K562 (cell line): ENCODE data around the gene RPS19. TPM values are rescaled to one million over a fixed set of nuclear protein-coding genes. Genes with fewer than 3 reads are reported as not detected.

Experiments used
- ADNP ChIP-seq: fragments of 200-800 bp; sonication (Bioruptor generic); IDR thresholded peaks from 2 replicates; pipeline ENCODE4 v1.6.1; 2016; ENCODE audit warnings: missing genetic modification characterization, missing compliant biosample characterization
- CBX1 ChIP-seq: sonication (generic); IDR thresholded peaks from 2 replicates; pipeline ENCODE4 v1.6.1; 2016; ENCODE audit warnings: antibody characterized with exemption, low read depth, mild to moderate bottlenecking
- COPS2 ChIP-seq: fragments of 450-650 bp; conservative IDR thresholded peaks from 2 replicates; pipeline ENCODE4 v1.6.1; 2016; ENCODE audit warnings: mild to moderate bottlenecking, moderate library complexity
- ETV6 ChIP-seq, 3 experiments: fragments of 150-350 bp in 1 of 3; sonication (generic) in 1 of 3; formaldehyde crosslinking in 1 of 3; IDR thresholded peaks; 2 replicates each; pipeline versions ENCODE4 v1.6.1 to v1.8.0; 2014 to 2022; ENCODE audit warnings: borderline replicate concordance in 2 of 3, low read depth in 2 of 3, antibody characterized with exemption in 1 of 3, low read length in 1 of 3, mild to moderate bottlenecking in 1 of 3, missing genetic modification reagents in 1 of 3
- HMG20B ChIP-seq: fragments of 250-450 bp; sonication (Bioruptor Pico); IDR thresholded peaks from 2 replicates; pipeline ENCODE4 v1.5.0; 2021; ENCODE audit warnings: mild to moderate bottlenecking
- MAFF ChIP-seq: IDR thresholded peaks from 2 replicates; pipeline ENCODE4 v1.6.1; 2012; ENCODE audit warnings: low read length, improper control_type of control experiment
- PCBP1 ChIP-seq: fragments of 200-400 bp; formaldehyde crosslinking; IDR thresholded peaks from 2 replicates; pipeline ENCODE4 v1.6.1; 2018; ENCODE audit warnings: mild to moderate bottlenecking, low read depth, low read length; ENCODE audit not compliant: poor library complexity, severe bottlenecking
- PML ChIP-seq: IDR thresholded peaks from 2 replicates; pipeline ENCODE4 v1.6.1; 2012; ENCODE audit warnings: low read length, inconsistent platforms
- TGIF2 ChIP-seq: sonication (generic); formaldehyde crosslinking; IDR thresholded peaks from 2 replicates; pipeline ENCODE4 v1.8.1; 2022; ENCODE audit warnings: mild to moderate bottlenecking, missing genetic modification reagents, moderate library complexity
- ZNF347 ChIP-seq: fragments of 450-650 bp; formaldehyde crosslinking; IDR thresholded peaks from 2 replicates; pipeline ENCODE4 v1.4.0; 2020; ENCODE audit warnings: low read depth, mild to moderate bottlenecking, moderate library complexity
- ZNF76 ChIP-seq: fragments of 250-450 bp; sonication (Bioruptor Pico); IDR thresholded peaks from 2 replicates; pipeline ENCODE4 v1.4.0; 2020; ENCODE audit warnings: mild to moderate bottlenecking, moderate library complexity, borderline replicate concordance
- polyA plus RNA-seq, 8 experiments: library from polyadenylated mRNA; depleted of rRNA in 4 of 8; stranded (reverse) in 5 of 8; unstranded in 3 of 8; fragments of >200 nt; fragmentation: Nextera tagmentation in 2 of 8; fragmentation: Illumina TruSeq in 1 of 8; extraction: Ambion mirVana in 2 of 8; extraction: Trizol in 1 of 8; gene quantifications; 2 replicates each; pipeline versions ENCODE4 v1.2.1 to v1.2.3, GENCODE V29; 2011 to 2014; ENCODE audit warnings: inconsistent platforms in 1 of 8, missing spikeins in 1 of 8
- total RNA-seq, 7 experiments: library from RNA; depleted of rRNA in 6 of 7; stranded (reverse); fragments of >200 nt in 6 of 7; fragmentation: Illumina TruSeq in 2 of 7; extraction: Trizol in 2 of 7; gene quantifications; 2 replicates each; pipeline versions ENCODE4 v1.2.1 to v1.2.3, GENCODE V29; 2011 to 2021; ENCODE audit warnings: low replicate concordance in 1 of 7
- TF ChIP-seq, protein P1 (sequence below): fragments of 450-650 bp; formaldehyde crosslinking; IDR thresholded peaks from 2 replicates; pipeline ENCODE4 v1.4.0; 2020; ENCODE audit warnings: mild to moderate bottlenecking, moderate library complexity
- TF ChIP-seq, protein P2 (sequence below): fragments of 200-800 bp; sonication (Bioruptor generic); IDR thresholded peaks from 2 replicates; pipeline ENCODE4 v1.6.1; 2017; ENCODE audit warnings: missing genetic modification characterization, missing compliant biosample characterization
- TF ChIP-seq, protein P3 (sequence below), 2 experiments: IDR thresholded peaks; 2 replicates each; pipeline ENCODE4 v1.6.1; 2012; ENCODE audit warnings: improper control_type of control experiment in 2 of 2, low read depth in 2 of 2, low read length in 2 of 2, borderline replicate concordance in 1 of 2
- TF ChIP-seq, protein P4 (sequence below), 2 experiments: IDR thresholded peaks in 1 of 2; conservative IDR thresholded peaks in 1 of 2; 2 replicates each; pipeline ENCODE4 v1.6.1; 2016; ENCODE audit warnings: low read depth in 2 of 2, mild to moderate bottlenecking in 1 of 2, missing compliant biosample characterization in 1 of 2, missing genetic modification characterization in 1 of 2, moderate library complexity in 1 of 2

RPS19 gene
- total and polyA plus RNA-seq, 9 of the 15 experiments (the other 6 are each of a cell fraction or from before 2014, with no cell fraction given) = 1,964 to 3,408 (median 2,747) TPM

DNA sequence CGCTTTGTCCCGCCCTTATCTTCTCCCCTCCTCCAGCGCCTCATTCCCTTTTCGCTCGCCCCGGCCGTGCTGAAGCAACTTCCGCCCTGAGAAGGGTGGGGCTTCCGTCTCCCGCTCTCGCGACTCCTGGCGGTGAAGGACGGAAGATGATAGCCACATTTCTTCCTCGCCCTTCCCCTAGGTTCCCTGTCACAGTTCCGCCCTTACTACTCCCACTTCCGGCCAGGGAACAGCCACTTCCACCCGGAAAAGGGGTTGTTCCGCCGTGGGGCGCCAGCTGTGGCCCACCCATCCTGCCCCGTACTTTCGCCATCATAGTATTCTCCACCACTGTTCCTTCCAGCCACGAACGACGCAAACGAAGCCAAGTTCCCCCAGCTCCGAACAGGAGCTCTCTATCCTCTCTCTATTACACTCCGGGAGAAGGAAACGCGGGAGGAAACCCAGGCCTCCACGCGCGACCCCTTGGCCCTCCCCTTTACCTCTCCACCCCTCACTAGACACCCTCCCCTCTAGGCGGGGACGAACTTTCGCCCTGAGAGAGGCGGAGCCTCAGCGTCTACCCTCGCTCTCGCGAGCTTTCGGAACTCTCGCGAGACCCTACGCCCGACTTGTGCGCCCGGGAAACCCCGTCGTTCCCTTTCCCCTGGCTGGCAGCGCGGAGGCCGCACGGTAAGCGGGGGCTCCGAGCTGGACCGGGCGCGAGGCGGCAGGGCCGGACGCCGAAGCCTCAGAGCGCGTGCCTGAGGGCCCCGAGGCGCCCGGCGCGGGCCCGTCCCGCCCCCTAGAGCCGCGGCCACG lies at the start of gene RPS19 (continued):
- TF ChIP-seq, protein P1, sequence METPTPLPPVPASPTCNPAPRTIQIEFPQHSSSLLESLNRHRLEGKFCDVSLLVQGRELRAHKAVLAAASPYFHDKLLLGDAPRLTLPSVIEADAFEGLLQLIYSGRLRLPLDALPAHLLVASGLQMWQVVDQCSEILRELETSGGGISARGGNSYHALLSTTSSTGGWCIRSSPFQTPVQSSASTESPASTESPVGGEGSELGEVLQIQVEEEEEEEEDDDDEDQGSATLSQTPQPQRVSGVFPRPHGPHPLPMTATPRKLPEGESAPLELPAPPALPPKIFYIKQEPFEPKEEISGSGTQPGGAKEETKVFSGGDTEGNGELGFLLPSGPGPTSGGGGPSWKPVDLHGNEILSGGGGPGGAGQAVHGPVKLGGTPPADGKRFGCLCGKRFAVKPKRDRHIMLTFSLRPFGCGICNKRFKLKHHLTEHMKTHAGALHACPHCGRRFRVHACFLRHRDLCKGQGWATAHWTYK = peak; percentile 30; the same call in 1 of the 2 replicates
- TF ChIP-seq CBX1 (no peak; the same call in 1 of the 2 replicates), TGIF2 (no peak; the same call in 1 of the 2 replicates), PCBP1 (peak; percentile 63), MAFF (peak; percentile 79; the same call in 1 of the 2 replicates), ZNF347 (CRISPR knock-in tag) (no peak), ZNF76 (CRISPR knock-in tag) (peak; percentile 56; the same call in 1 of the 2 replicates), ADNP (tag) (no peak), COPS2 (no peak), HMG20B (CRISPR knock-in tag) (no peak), ETV6 (IDR thresholded peaks at IDR 0.05; ENCODE audit: borderline replicate concordance in 1 of 2, low read depth in 2 of 2, low read length in 1 of 2) (peak; percentile 100), ETV6 (CRISPR knock-in tag; IDR thresholded peaks at IDR 0.05; ENCODE audit: borderline replicate concordance) (peak; percentile 97), PML (peak; percentile 84)
- TF ChIP-seq, protein P2, sequence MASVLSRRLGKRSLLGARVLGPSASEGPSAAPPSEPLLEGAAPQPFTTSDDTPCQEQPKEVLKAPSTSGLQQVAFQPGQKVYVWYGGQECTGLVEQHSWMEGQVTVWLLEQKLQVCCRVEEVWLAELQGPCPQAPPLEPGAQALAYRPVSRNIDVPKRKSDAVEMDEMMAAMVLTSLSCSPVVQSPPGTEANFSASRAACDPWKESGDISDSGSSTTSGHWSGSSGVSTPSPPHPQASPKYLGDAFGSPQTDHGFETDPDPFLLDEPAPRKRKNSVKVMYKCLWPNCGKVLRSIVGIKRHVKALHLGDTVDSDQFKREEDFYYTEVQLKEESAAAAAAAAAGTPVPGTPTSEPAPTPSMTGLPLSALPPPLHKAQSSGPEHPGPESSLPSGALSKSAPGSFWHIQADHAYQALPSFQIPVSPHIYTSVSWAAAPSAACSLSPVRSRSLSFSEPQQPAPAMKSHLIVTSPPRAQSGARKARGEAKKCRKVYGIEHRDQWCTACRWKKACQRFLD (CRISPR knock-in tag) = peak; percentile 87
- TF ChIP-seq, protein P3, sequence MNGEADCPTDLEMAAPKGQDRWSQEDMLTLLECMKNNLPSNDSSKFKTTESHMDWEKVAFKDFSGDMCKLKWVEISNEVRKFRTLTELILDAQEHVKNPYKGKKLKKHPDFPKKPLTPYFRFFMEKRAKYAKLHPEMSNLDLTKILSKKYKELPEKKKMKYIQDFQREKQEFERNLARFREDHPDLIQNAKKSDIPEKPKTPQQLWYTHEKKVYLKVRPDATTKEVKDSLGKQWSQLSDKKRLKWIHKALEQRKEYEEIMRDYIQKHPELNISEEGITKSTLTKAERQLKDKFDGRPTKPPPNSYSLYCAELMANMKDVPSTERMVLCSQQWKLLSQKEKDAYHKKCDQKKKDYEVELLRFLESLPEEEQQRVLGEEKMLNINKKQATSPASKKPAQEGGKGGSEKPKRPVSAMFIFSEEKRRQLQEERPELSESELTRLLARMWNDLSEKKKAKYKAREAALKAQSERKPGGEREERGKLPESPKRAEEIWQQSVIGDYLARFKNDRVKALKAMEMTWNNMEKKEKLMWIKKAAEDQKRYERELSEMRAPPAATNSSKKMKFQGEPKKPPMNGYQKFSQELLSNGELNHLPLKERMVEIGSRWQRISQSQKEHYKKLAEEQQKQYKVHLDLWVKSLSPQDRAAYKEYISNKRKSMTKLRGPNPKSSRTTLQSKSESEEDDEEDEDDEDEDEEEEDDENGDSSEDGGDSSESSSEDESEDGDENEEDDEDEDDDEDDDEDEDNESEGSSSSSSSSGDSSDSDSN (IDR thresholded peaks at IDR 0.05; ENCODE audit: borderline replicate concordance in 1 of 2, low read depth in 2 of 2, low read length in 2 of 2) = no peak
- TF ChIP-seq, protein P4, sequence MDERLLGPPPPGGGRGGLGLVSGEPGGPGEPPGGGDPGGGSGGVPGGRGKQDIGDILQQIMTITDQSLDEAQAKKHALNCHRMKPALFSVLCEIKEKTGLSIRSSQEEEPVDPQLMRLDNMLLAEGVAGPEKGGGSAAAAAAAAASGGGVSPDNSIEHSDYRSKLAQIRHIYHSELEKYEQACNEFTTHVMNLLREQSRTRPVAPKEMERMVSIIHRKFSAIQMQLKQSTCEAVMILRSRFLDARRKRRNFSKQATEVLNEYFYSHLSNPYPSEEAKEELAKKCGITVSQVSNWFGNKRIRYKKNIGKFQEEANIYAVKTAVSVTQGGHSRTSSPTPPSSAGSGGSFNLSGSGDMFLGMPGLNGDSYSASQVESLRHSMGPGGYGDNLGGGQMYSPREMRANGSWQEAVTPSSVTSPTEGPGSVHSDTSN (CRISPR knock-in tag; IDR thresholded peaks at IDR 0.05; ENCODE audit: low read depth) = no peak
- TF ChIP-seq, protein P4 (tag; conservative IDR thresholded peaks at IDR 0.05; ENCODE audit: low read depth) = peak; percentile 52
